Neural cell (in vitro differentiated cells): ENCODE measurements around the gene KDM4B. TPM values are rescaled to one million over a fixed set of nuclear protein-coding genes. Genes with fewer than 3 reads are reported as not detected.

ENCODE experiments used
- H2AFZ ChIP-seq: fragments of 200-600, 300-800 bp; sonication (generic), shearing (Covaris generic); 2 replicates; pipeline ENCODE4 v1.6.0; 2014; ENCODE audit warnings: low read depth, mild to moderate bottlenecking, antibody characterized with exemption, low read length, moderate library complexity
- H3F3A ChIP-seq: fragments of 200-600 bp; shearing (Covaris generic); 2 replicates; pipeline ENCODE4 v1.6.1; 2016; ENCODE audit warnings: mild to moderate bottlenecking, moderate library complexity, mixed read lengths, antibody characterized with exemption, low read length; ENCODE audit not compliant: insufficient read depth, poor library complexity, severe bottlenecking
- H3K27ac ChIP-seq: fragments of 200-600, 300-800 bp; sonication (generic), shearing (Covaris generic); 2 replicates; pipeline ENCODE4 v1.5.1; 2014; ENCODE audit warnings: mild to moderate bottlenecking, low read length, moderate library complexity
- H3K27me3 ChIP-seq: fragments of 300-800, 200-600 bp; sonication (generic), shearing (Covaris generic); 2 replicates; pipeline ENCODE4 v1.6.0; 2014; ENCODE audit warnings: mild to moderate bottlenecking, low read depth, low read length, moderate library complexity; ENCODE audit not compliant: insufficient read depth
- H3K36me3 ChIP-seq: fragments of 300-800, 200-600 bp; sonication (generic), shearing (Covaris generic); 2 replicates; pipeline ENCODE4 v1.5.1; 2014; ENCODE audit warnings: mild to moderate bottlenecking, antibody characterized with exemption, low read length, moderate library complexity; ENCODE audit not compliant: insufficient read depth
- H3K4me2 ChIP-seq: fragments of 300-800, 200-600 bp; sonication (generic), shearing (Covaris generic); 2 replicates; pipeline ENCODE4 v1.6.0; 2014; ENCODE audit warnings: mild to moderate bottlenecking, low read length
- H3K4me3 ChIP-seq: fragments of 300-800, 200-600 bp; sonication (generic), shearing (Covaris generic); 2 replicates; pipeline ENCODE4 v1.5.1; 2014; ENCODE audit warnings: mild to moderate bottlenecking, low read length, moderate library complexity
- H3K79me2 ChIP-seq: fragments of 200-600 bp; shearing (Covaris generic); replicated peaks from 2 replicates; pipeline ENCODE4 v1.6.0; 2014; ENCODE audit warnings: mild to moderate bottlenecking, low read length, moderate library complexity; ENCODE audit not compliant: insufficient read depth
- H3K9ac ChIP-seq: fragments of 300-800, 200-600 bp; sonication (generic), shearing (Covaris generic); 2 replicates; pipeline ENCODE4 v1.6.1; 2016; ENCODE audit warnings: mild to moderate bottlenecking, low read length, mixed read lengths
- H3K9me2 ChIP-seq: fragments of 200-600 bp; shearing (Covaris generic); 2 replicates; pipeline ENCODE4 v1.6.1; 2016; ENCODE audit warnings: mild to moderate bottlenecking, low read length, mixed read lengths; ENCODE audit not compliant: insufficient read depth
- H3K9me3 ChIP-seq: fragments of 200-600, 300-800 bp; sonication (generic), shearing (Covaris generic); 2 replicates; pipeline ENCODE4 v1.6.1; 2016; ENCODE audit warnings: mild to moderate bottlenecking, mixed run types, low read length, moderate library complexity, mixed read lengths
- H4K20me1 ChIP-seq: fragments of 200-600 bp; shearing (Covaris generic); 2 replicates; pipeline ENCODE4 v1.6.1; 2016; ENCODE audit warnings: mild to moderate bottlenecking, mixed run types; ENCODE audit not compliant: insufficient read depth
- CTCF ChIP-seq: fragments of 450-650 bp; IDR thresholded peaks from 2 replicates; pipeline ENCODE4 v1.5.1; 2014; ENCODE audit warnings: antibody characterized with exemption, mild to moderate bottlenecking, moderate library complexity; ENCODE audit not compliant: poor library complexity, severe bottlenecking
- EP300 ChIP-seq: fragments of 450-650 bp; conservative IDR thresholded peaks from 2 replicates; pipeline ENCODE4 v1.6.1; 2014; ENCODE audit warnings: antibody characterized with exemption, mild to moderate bottlenecking, moderate library complexity; ENCODE audit not compliant: poor library complexity, severe bottlenecking
- EZH2 ChIP-seq: fragments of 200-600, 300-800 bp; shearing (Covaris generic), sonication (generic); IDR thresholded peaks from 2 replicates; pipeline ENCODE4 v1.6.1; 2014; ENCODE audit warnings: antibody characterized with exemption, low read length, borderline replicate concordance, mild to moderate bottlenecking; ENCODE audit not compliant: insufficient read depth, poor library complexity, severe bottlenecking
- MXI1 ChIP-seq: fragments of 450-650 bp; conservative IDR thresholded peaks from 2 replicates; pipeline ENCODE4 v1.6.1; 2014; ENCODE audit warnings: antibody characterized with exemption, mild to moderate bottlenecking; ENCODE audit not compliant: poor library complexity, severe bottlenecking
- POLR2AphosphoS5 ChIP-seq: IDR thresholded peaks from 2 replicates; pipeline ENCODE4 v1.6.1; 2012
- RAD21 ChIP-seq: fragments of 450-650 bp; conservative IDR thresholded peaks from 2 replicates; pipeline ENCODE4 v1.6.1; 2014; ENCODE audit warnings: antibody characterized with exemption, mild to moderate bottlenecking, moderate library complexity
- REST ChIP-seq: IDR thresholded peaks from 2 replicates; pipeline ENCODE4 v1.6.1; 2012; ENCODE audit warnings: borderline replicate concordance
- SMC3 ChIP-seq: fragments of 450-650 bp; conservative IDR thresholded peaks from 2 replicates; pipeline ENCODE4 v1.6.1; 2014; ENCODE audit warnings: antibody characterized with exemption, mild to moderate bottlenecking, moderate library complexity; ENCODE audit not compliant: poor library complexity
- TAF1 ChIP-seq: IDR thresholded peaks from 2 replicates; pipeline ENCODE4 v1.6.1; 2012; ENCODE audit warnings: low read depth
- polyA plus RNA-seq: library from polyadenylated mRNA; depleted of rRNA; stranded (reverse); fragments of >200 nt; gene quantifications from 2 replicates; pipeline ENCODE4 v1.2.3, GENCODE V29; 2014

KDM4B gene
- polyA plus RNA-seq, 1 donor from 2014 or later: 19.1 TPM

GRCh38 chr19:5083547-5083965 lies 114.6 kb downstream of the KDM4B start:
- no peak overlapping the region for H3K4me2 ChIP-seq
- H3K79me2 ChIP-seq: no peaks in the 10 kb centered on the region
- no peaks in the 10 kb centered on the region for H3F3A ChIP-seq
- H3K9me2 ChIP-seq: no peaks in the 10 kb centered on the region
- H3K9ac ChIP-seq: no peak overlapping the region
- no peak overlapping the region for H3K4me3 ChIP-seq
- H4K20me1 ChIP-seq: no peaks in the 10 kb centered on the region
- H2AFZ ChIP-seq: no peak overlapping the region
- H3K9me3 ChIP-seq: no peaks in the 10 kb centered on the region
- no peaks in the 10 kb centered on the region for H3K36me3 ChIP-seq
- TF ChIP-seq EP300 (no peak), TAF1 (no peak), REST (no peak)
- H3K27me3 ChIP-seq: no peaks in the 10 kb centered on the region
- no peak overlapping the region for H3K27ac ChIP-seq

GRCh38 chr19:5085566-5085965 lies 116.7 kb downstream of the KDM4B start:
- Histone ChIP-seq H3K27me3 (no peaks in the 10 kb centered on the region), H4K20me1 (no peaks in the 10 kb centered on the region), H3K4me2 (no peak overlapping the region), H3F3A (no peaks in the 10 kb centered on the region), H3K9me3 (no peaks in the 10 kb centered on the region), H3K4me3 (no peak overlapping the region), H2AFZ (no peak overlapping the region), H3K79me2 (no peaks in the 10 kb centered on the region), H3K9ac (no peak overlapping the region), H3K9me2 (no peaks in the 10 kb centered on the region), H3K36me3 (no peaks in the 10 kb centered on the region), H3K27ac (no peak overlapping the region)
- TF ChIP-seq EP300 (no peak), TAF1 (no peak), MXI1 (no peak), RAD21 (no peak), EZH2 (no peak), SMC3 (no peak), POLR2AphosphoS5 (no peak), CTCF (no peak), REST (no peak)
